Suprapubic skin (tissue), 3 donors: ENCODE measurements around the gene MPDZ.

Experiments
- CTCF ChIP-seq, 2 donors: fragments of 200-600 bp in 1 of 2; fragments of 450-650 bp in 1 of 2; sonication (generic) in 1 of 2; IDR thresholded peaks; one replicate each; pipeline ENCODE4 v1.5.1; 2016 to 2019; ENCODE audit warnings: antibody characterized with exemption in 2 of 2, mild to moderate bottlenecking in 1 of 2, moderate library complexity in 1 of 2
- EP300 ChIP-seq: sonication (generic); formaldehyde crosslinking; IDR thresholded peaks from one replicate; pipeline ENCODE4 v1.6.1; 2017; ENCODE audit warnings: antibody characterized with exemption
- POLR2A ChIP-seq, 2 donors: fragments of 450-650 bp; IDR thresholded peaks; one replicate each; pipeline ENCODE4 v1.6.1; 2017; ENCODE audit warnings: antibody characterized with exemption in 2 of 2, mild to moderate bottlenecking in 2 of 2, moderate library complexity in 2 of 2

GRCh38 chr9:13110766-13111417 lies 168.6 kb downstream of the MPDZ start:
- TF ChIP-seq POLR2A (IDR thresholded peaks at IDR 0.05) (no peak), CTCF (IDR thresholded peaks at IDR 0.05) (no peak), EP300 (no peak)
